DOHH2 (cell line): ENCODE data around the gene NUDCD2.
"Not testable (repeated sequence)": the region's sequence is repeated elsewhere in the genome, so short reads cannot be mapped to it uniquely, and the experiment has no call there.

Source experiments
- H3F3A ChIP-seq: fragments of 200-600 bp; sonication (generic), shearing (Covaris generic); 2 replicates; pipeline ENCODE4 v1.6.0; 2016; ENCODE audit warnings: antibody characterized with exemption, mild to moderate bottlenecking; ENCODE audit not compliant: control insufficient read depth, insufficient read depth
- H3K27ac ChIP-seq: fragments of 200-600 bp; sonication (generic); 2 replicates; pipeline ENCODE4 v1.5.1; 2014; ENCODE audit warnings: low read depth, mild to moderate bottlenecking, low read length, moderate library complexity
- H3K27me3 ChIP-seq: fragments of 200-600 bp; sonication (generic); 2 replicates; pipeline ENCODE4 v1.6.1; 2014; ENCODE audit warnings: mild to moderate bottlenecking, low read length, mixed read lengths; ENCODE audit not compliant: control insufficient read depth
- H3K36me3 ChIP-seq: fragments of 200-600 bp; sonication (generic); 2 replicates; pipeline ENCODE4 v1.6.1; 2014; ENCODE audit warnings: mild to moderate bottlenecking, low read length, moderate library complexity, mixed read lengths; ENCODE audit not compliant: control insufficient read depth
- H3K4me1 ChIP-seq: fragments of 200-600 bp; sonication (generic); 2 replicates; pipeline ENCODE4 v1.6.1; 2014; ENCODE audit warnings: mild to moderate bottlenecking, low read length, mixed read lengths; ENCODE audit not compliant: control insufficient read depth
- H3K4me2 ChIP-seq: fragments of 200-600 bp; sonication (generic); 2 replicates; pipeline ENCODE4 v1.6.0; 2014; ENCODE audit warnings: mild to moderate bottlenecking, low read length, moderate library complexity
- H3K4me3 ChIP-seq: fragments of 200-600 bp; sonication (generic); 2 replicates; pipeline ENCODE4 v1.5.1; 2014; ENCODE audit warnings: mild to moderate bottlenecking, low read length, mixed read lengths
- H3K79me2 ChIP-seq: fragments of 200-600 bp; sonication (generic); 2 replicates; pipeline ENCODE4 v1.6.1; 2014; ENCODE audit warnings: mild to moderate bottlenecking, low read length, mixed read lengths; ENCODE audit not compliant: control insufficient read depth
- H3K9me2 ChIP-seq: fragments of 200-600 bp; sonication (generic); replicated peaks from 2 replicates; pipeline ENCODE4 v1.6.1; 2014; ENCODE audit warnings: mild to moderate bottlenecking, low read length, mixed read lengths; ENCODE audit not compliant: control insufficient read depth
- H3K9me3 ChIP-seq: fragments of 200-600 bp; sonication (generic); 2 replicates; pipeline ENCODE4 v1.6.1; 2014; ENCODE audit warnings: antibody characterized with exemption, low read length, mixed read lengths; ENCODE audit not compliant: control insufficient read depth, insufficient read depth
- H4K20me1 ChIP-seq: fragments of 200-600 bp; sonication (generic); 2 replicates; pipeline ENCODE4 v1.6.0; 2014; ENCODE audit warnings: low read depth, mild to moderate bottlenecking, antibody characterized with exemption, low read length, moderate library complexity; ENCODE audit not compliant: control insufficient read depth, insufficient read depth
- CTCF ChIP-seq: fragments of 200-600 bp; sonication (generic); IDR thresholded peaks from one replicate; pipeline ENCODE4 v1.5.1; 2014; ENCODE audit warnings: antibody characterized with exemption, mild to moderate bottlenecking, low read depth, low read length; ENCODE audit not compliant: poor library complexity, severe bottlenecking
- EZH2phosphoT487 ChIP-seq: fragments of 200-600 bp; sonication (generic); IDR thresholded peaks from 2 replicates; pipeline ENCODE4 v1.6.1; 2017; ENCODE audit warnings: borderline replicate concordance, mild to moderate bottlenecking, antibody characterized with exemption, low read length, moderate library complexity, mixed read lengths

NUDCD2 gene

GRCh38 chr5:163402007-163402406, 57.9 kb downstream of the NUDCD2 start:
- TF ChIP-seq EZH2phosphoT487: no peak
- TF ChIP-seq CTCF: no peak
- Histone ChIP-seq H3K27me3 (no peaks in the 10 kb centered on the region), H3K79me2 (no peaks in the 10 kb centered on the region), H3K36me3 (no peaks in the 10 kb centered on the region), H3K4me2 (no peak overlapping the region), H3K4me3 (no peak overlapping the region), H3K9me3 (no peaks in the 10 kb centered on the region), H3K27ac (no peak overlapping the region), H3K4me1 (peaks cover 12% of the 10 kb centered on the region), H3K9me2 (no peaks in the 10 kb centered on the region), H3F3A (no peaks in the 10 kb centered on the region), H4K20me1 (no peaks in the 10 kb centered on the region)

- Histone ChIP-seq H3K4me2 (no peak overlapping the region), H3K4me3 (no peak overlapping the region), H3K36me3 (no peaks in the 10 kb centered on the region), H3K27me3 (no peaks in the 10 kb centered on the region), H3F3A (no peaks in the 10 kb centered on the region), H4K20me1 (no peaks in the 10 kb centered on the region), H3K27ac (no peak overlapping the region), H3K4me1 (peaks cover 4% of the 10 kb centered on the region), H3K79me2 (no peaks in the 10 kb centered on the region), H3K9me2 (no peaks in the 10 kb centered on the region), H3K9me3 (no peaks in the 10 kb centered on the region)
- TF ChIP-seq EZH2phosphoT487: no peak
- TF ChIP-seq CTCF: no peak
These were observed 58.6 kb downstream of the NUDCD2 start for GRCh38 chr5:163401271-163401670.

GRCh38 chr5:163399923-163400322, 60.0 kb downstream of the NUDCD2 start:
- TF ChIP-seq EZH2phosphoT487 (no peak), CTCF (no peak)
- no peak overlapping the region for H3K27ac ChIP-seq

GRCh38 chr5:163397354-163397753, 62.5 kb downstream of the NUDCD2 start:
- H3K4me3 ChIP-seq: no peak overlapping the region
- H4K20me1 ChIP-seq: no peaks in the 10 kb centered on the region
- no peak overlapping the region for H3K4me2 ChIP-seq
- H3K27ac ChIP-seq: no peak overlapping the region
- H3K9me3 ChIP-seq: peaks cover 3% of the 10 kb centered on the region; the same call in 1 of the 2 replicates
- no peaks in the 10 kb centered on the region for H3K27me3 ChIP-seq
- H3K4me1 ChIP-seq: no peaks in the 10 kb centered on the region; the same call in 1 of the 2 replicates
- H3K79me2 ChIP-seq: no peaks in the 10 kb centered on the region
- no peaks in the 10 kb centered on the region for H3K9me2 ChIP-seq
- H3K36me3 ChIP-seq: no peaks in the 10 kb centered on the region
- H3F3A ChIP-seq: no peaks in the 10 kb centered on the region
- TF ChIP-seq CTCF (no peak), EZH2phosphoT487 (no peak)

More at GRCh38 chr5:163399923-163400322, 60.0 kb downstream of the NUDCD2 start:
- Histone ChIP-seq H3K4me3 (no peak overlapping the region), H3K4me1 (no peaks in the 10 kb centered on the region; the same call in 1 of the 2 replicates), H3K79me2 (no peaks in the 10 kb centered on the region), H3K9me2 (no peaks in the 10 kb centered on the region), H3K27me3 (no peaks in the 10 kb centered on the region), H3F3A (no peaks in the 10 kb centered on the region), H3K4me2 (no peak overlapping the region), H3K36me3 (no peaks in the 10 kb centered on the region), H3K9me3 (no peaks in the 10 kb centered on the region), H4K20me1 (no peaks in the 10 kb centered on the region)

GRCh38 chr5:163396818-163397340, 63.0 kb downstream of the NUDCD2 start:
- not testable (repeated sequence) for H3K4me2 ChIP-seq, H3K27me3 ChIP-seq, H3K4me3 ChIP-seq, H3K79me2 ChIP-seq, H3K9me2 ChIP-seq, H3K9me3 ChIP-seq, H3F3A ChIP-seq, H4K20me1 ChIP-seq, H3K27ac ChIP-seq, H3K36me3 ChIP-seq, H3K4me1 ChIP-seq
